HEK293T (cell line): Measurements from ENCODE around the gene KBTBD4.

Source experiments
- CTCF ChIA-PET: fragments of 350-600 bp; formaldehyde crosslinking; extraction: SDS; loops from one replicate; lab custom pipeline; 2021; ENCODE audit warnings: antibody characterized with exemption, inconsistent platforms; lab: Yijun Ruan, JAX
- POLR2A ChIA-PET: fragments of 350-600 bp; formaldehyde crosslinking; extraction: SDS; loops from one replicate; lab custom pipeline; 2020; ENCODE audit warnings: antibody characterized with exemption, inconsistent platforms; lab: Yijun Ruan, JAX
- DNase-seq: peaks from one replicate; pipeline ENCODE4 v3.0.0; 2012; ENCODE audit warnings: mixed read lengths; ENCODE audit errors: extremely low spot score
- ARNT ChIP-seq: fragments of 450-650 bp; IDR thresholded peaks from 2 replicates; pipeline ENCODE4 v1.6.1; 2017; ENCODE audit warnings: mild to moderate bottlenecking
- BHLHE40 ChIP-seq: fragments of 450-650 bp; IDR thresholded peaks from 2 replicates; pipeline ENCODE4 v1.6.1; 2016; ENCODE audit warnings: mild to moderate bottlenecking, moderate library complexity, borderline replicate concordance
- CTBP1 ChIP-seq: fragments of 450-650 bp; IDR thresholded peaks from 2 replicates; pipeline ENCODE4 v1.6.1; 2016; ENCODE audit warnings: borderline replicate concordance
- ELF4 ChIP-seq: fragments of 450-650 bp; IDR thresholded peaks from 2 replicates; pipeline ENCODE4 v1.6.1; 2017; ENCODE audit warnings: antibody characterized with exemption
- FOXA1 ChIP-seq: fragments of 450-650 bp; IDR thresholded peaks from 2 replicates; pipeline ENCODE4 v1.6.1; 2016; ENCODE audit warnings: mild to moderate bottlenecking
- FOXK2 ChIP-seq: fragments of 450-650 bp; IDR thresholded peaks from 2 replicates; pipeline ENCODE4 v1.6.1; 2016; ENCODE audit warnings: mild to moderate bottlenecking
- FOXM1 ChIP-seq: fragments of 450-650 bp; IDR thresholded peaks from 2 replicates; pipeline ENCODE4 v1.6.1; 2017; ENCODE audit warnings: mild to moderate bottlenecking, borderline replicate concordance
- HDGF ChIP-seq: fragments of 450-650 bp; IDR thresholded peaks from 2 replicates; pipeline ENCODE4 v1.6.1; 2017; ENCODE audit warnings: antibody characterized with exemption, borderline replicate concordance
- L3MBTL2 ChIP-seq: fragments of 450-650 bp; conservative IDR thresholded peaks from 2 replicates; pipeline ENCODE4 v1.6.1; 2016; ENCODE audit warnings: mild to moderate bottlenecking
- LEF1 ChIP-seq: fragments of 450-650 bp; IDR thresholded peaks from 2 replicates; pipeline ENCODE4 v1.6.1; 2017; ENCODE audit warnings: mild to moderate bottlenecking, borderline replicate concordance
- NFRKB ChIP-seq: fragments of 450-650 bp; IDR thresholded peaks from 2 replicates; pipeline ENCODE4 v1.6.1; 2016; ENCODE audit warnings: mild to moderate bottlenecking, moderate library complexity
- SP1 ChIP-seq: fragments of 450-650 bp; IDR thresholded peaks from 2 replicates; pipeline ENCODE4 v1.6.1; 2017
- SUZ12 ChIP-seq: fragments of 450-650 bp; IDR thresholded peaks from 2 replicates; pipeline ENCODE4 v1.6.1; 2016; ENCODE audit warnings: mild to moderate bottlenecking
- TARDBP ChIP-seq: fragments of 450-650 bp; IDR thresholded peaks from 2 replicates; pipeline ENCODE4 v1.6.1; 2016
- ZNF384 ChIP-seq: fragments of 450-650 bp; IDR thresholded peaks from 2 replicates; pipeline ENCODE4 v1.6.1; 2016
- TF ChIP-seq, protein P1 (sequence below): fragments of 450-650 bp; IDR thresholded peaks from 2 replicates; pipeline ENCODE4 v1.6.1; 2016

KBTBD4 gene

DNA sequence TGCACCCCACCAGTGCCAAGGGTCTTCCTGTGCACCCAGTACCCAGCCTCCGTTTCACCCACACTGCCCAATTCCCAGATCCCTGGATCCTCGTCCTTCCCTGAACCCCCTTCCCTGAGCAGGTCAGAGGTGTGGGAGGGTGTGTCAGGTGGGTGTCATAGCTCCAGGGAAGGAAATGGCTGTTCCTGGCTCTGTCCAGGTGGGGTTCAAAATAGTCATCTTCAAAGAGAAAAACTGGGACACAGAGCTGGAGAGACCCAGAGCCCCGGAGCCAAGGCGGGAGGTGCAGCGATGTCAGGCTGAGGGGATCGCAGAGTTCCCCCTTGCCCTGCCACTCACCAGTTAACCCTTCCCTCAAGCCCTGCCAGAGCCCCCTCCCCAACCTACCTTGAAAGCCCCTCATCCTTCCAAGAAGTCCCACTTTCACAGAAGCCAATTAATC, 14.7 kb upstream of the KBTBD4 start:
- no peak for DNase-seq
- ChIA-PET POLR2A (interaction anchor here (1.3 kb wide), 1 partner anchor 29 kb away, joined by 4 read pairs; the partner anchor contains the start of gene PTPMT1), CTCF (no interaction called here)
- TF ChIP-seq FOXM1 (no peak), FOXK2 (no peak)
- TF ChIP-seq, protein P1, sequence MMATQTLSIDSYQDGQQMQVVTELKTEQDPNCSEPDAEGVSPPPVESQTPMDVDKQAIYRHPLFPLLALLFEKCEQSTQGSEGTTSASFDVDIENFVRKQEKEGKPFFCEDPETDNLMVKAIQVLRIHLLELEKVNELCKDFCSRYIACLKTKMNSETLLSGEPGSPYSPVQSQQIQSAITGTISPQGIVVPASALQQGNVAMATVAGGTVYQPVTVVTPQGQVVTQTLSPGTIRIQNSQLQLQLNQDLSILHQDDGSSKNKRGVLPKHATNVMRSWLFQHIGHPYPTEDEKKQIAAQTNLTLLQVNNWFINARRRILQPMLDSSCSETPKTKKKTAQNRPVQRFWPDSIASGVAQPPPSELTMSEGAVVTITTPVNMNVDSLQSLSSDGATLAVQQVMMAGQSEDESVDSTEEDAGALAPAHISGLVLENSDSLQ: no peak

DNA sequence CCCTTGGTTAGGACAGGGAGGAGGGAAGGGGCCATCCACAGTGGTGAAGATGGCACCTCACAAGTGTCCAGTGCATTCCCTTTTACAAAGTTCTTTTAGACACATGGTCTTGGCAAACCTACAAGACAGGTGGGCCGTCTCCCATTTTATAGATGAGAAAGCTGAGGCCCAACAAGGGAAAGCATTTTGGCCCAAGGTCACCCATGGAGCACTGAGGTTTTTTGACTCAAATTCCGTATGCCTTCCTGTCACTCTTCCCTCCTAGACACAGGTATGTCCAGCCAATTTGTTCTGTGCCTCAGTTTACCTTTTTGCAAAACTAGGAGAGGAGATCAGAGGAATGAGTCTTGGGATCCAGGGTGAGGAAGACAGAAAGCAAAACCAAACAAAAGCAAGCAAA, 14.2 kb upstream of the KBTBD4 start:
- TF ChIP-seq ELF4 (no peak), HDGF (no peak), LEF1 (no peak)
- ChIA-PET CTCF (no interaction called here), POLR2A (no interaction called here)
- no peak for DNase-seq

DNA sequence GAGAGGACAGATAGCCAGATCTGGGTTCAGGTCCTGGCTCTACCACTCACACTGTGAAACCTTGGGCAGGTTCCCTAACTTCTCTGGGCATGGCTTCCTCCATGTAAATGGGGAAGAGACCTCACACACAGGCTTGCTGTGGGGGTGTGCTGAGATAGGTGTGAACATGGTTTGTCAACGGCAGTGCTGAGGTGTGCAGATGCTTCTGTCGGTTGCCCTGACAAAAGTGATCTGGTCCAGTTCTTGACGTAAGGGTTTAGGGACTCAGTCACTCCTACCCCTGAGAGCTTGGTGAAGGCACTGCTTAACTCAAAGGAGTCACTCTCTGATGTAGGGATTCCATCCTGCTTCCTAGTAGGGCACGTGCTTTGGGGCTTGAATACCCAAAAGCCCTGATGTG, 13.5 kb upstream of the KBTBD4 start:
- ChIA-PET POLR2A (no interaction called here), CTCF (no interaction called here)
- no peak for DNase-seq
- TF ChIP-seq ELF4: no peak
- TF ChIP-seq FOXM1: no peak
- TF ChIP-seq L3MBTL2: no peak
- no peak for TF ChIP-seq HDGF
- TF ChIP-seq ZNF384: no peak
- TF ChIP-seq, protein P1: no peak
- TF ChIP-seq SP1: no peak
- no peak for TF ChIP-seq CTBP1
- no peak for TF ChIP-seq LEF1
- no peak for TF ChIP-seq TARDBP
- TF ChIP-seq SUZ12: no peak
- TF ChIP-seq FOXA1: no peak
- TF ChIP-seq NFRKB: no peak
- no peak for TF ChIP-seq ARNT
- no peak for TF ChIP-seq BHLHE40
- no peak for TF ChIP-seq FOXK2

DNA sequence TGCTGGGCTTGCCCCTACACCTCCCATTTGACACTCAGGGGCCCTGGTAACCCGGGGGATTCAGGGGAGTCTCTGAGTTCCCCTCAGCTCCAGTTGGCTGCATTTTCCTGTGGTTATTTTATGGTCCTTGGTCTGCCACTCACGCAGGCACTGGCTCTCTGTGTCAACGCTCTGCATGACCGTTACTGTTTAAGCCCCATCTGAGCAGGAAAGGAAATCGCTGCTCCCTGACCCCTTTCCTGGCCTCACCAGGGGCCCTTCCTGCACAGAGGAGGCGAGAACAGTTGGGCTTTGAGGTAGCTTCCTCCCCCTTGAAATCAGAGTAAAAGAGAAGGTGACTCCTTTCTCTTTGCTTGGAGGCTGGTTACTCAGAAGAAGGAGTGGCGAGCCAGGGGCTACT, 13.0 kb upstream of the KBTBD4 start:
- no peak for DNase-seq
- ChIA-PET POLR2A (no interaction called here), CTCF (no interaction called here)
- no peak for TF ChIP-seq BHLHE40

DNA sequence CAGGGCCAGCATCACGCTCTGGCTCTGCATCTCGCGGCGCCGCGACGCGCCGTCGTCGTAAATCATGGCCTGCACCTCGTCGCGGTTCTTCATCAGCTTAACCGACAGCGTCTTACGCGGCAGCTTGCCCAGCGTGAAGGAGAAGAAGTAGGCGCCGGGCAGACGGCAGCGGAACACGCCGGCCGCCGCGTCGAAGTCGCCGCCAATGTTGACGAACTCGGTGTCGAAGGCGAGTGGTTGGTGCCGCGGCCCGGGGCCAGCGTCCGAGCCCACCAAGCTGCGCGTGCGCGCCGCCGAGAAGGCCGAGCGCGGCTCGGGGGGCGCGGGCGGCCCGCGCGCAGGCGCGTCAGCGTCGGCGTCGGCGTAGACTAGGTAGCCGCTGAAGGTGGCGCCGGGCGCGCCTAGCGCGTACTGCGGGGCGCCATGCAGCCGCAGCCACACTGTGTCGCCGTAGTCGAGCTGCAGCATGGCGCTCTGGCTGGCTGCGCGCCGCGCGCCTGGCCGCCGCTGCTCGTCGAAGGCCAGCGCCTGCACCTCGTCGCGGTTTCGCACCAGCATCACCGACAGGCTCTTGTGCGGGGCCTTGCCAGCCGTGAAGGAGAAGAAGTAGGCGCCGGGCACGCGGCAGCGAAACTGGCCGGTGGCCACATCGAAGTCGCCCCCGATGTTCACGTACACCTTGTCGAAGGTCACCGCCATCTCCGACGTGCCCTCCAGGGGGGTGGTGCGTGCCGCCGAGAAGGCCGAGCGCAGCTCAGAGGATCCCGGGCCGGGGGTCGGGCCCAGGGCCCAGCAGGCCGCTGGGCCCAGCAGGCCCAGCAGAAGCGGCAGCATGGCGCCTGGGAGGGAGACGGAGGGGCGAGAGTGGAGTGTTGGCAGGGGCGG, 11.4 kb upstream of the KBTBD4 start:
- DNase-seq: no peak
- TF ChIP-seq NFRKB (no peak), ELF4 (no peak), CTBP1 (no peak), ZNF384 (no peak), FOXK2 (no peak), FOXA1 (no peak), L3MBTL2 (no peak), LEF1 (no peak), ARNT (no peak), FOXM1 (no peak), SUZ12 (no peak), SP1 (no peak), HDGF (no peak), TARDBP (no peak), BHLHE40 (no peak)
- TF ChIP-seq, protein P1: no peak
- CTCF ChIA-PET: no interaction called here
- POLR2A ChIA-PET: no interaction called here

DNA sequence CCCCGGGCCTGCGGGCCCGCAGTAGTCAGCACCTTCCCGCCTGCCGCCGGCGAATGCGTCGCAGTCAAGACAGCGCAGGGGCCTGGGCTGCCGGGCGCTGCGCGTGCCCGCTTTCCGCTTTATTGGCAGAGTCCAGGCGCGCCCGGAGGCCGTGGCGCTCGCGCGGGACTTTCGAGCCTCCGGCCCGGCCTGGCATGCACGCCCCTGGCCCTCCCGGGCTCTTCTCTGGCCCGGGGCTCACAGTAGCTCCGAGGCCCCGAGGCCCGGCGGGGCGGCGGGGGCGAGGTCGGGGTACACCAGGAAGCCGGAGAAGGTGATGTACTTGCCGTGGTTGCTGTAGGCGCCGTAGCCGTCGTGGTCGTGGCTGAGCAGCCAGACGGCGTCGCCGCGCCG, 10.8 kb upstream of the KBTBD4 start:
- ChIA-PET POLR2A (no interaction called here), CTCF (no interaction called here)
- TF ChIP-seq CTBP1 (no peak), ZNF384 (no peak)
- DNase-seq: no peak

DNA sequence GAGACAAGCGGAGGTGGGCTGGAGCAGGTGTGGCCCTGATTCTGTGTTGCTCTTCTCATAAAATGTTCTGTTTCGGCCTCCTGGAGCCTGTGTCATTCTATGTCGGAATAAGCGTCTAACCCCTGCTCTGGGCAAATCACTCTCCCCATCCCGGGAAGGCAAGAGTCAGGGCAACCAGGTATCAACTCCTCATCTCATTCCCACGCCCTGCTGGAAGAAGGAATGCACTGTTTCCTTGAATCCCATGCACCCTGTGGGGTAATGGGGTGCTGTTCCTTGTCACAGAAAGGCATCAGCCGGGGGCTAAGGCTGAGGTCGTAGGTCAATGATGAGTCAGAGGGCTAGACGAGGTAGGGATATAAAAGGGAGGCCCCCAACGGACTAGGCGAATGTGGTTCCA, 10.3 kb upstream of the KBTBD4 start:
- ChIA-PET CTCF (no interaction called here), POLR2A (no interaction called here)
- TF ChIP-seq LEF1 (no peak), BHLHE40 (no peak), SUZ12 (no peak), TARDBP (no peak), CTBP1 (no peak), ZNF384 (no peak), L3MBTL2 (no peak), ELF4 (no peak), FOXK2 (no peak), SP1 (no peak)
- TF ChIP-seq, protein P1: no peak
- no peak for DNase-seq
